Measurements from ENCODE around the gene BNC2.

GRCh38 chr9:16429671-16430070 is 440.8 kb downstream of the BNC2 start:
- TF ChIP-seq POLR2AphosphoS5 (IDR thresholded peaks at IDR 0.05) (no peak), POLR2A (IDR thresholded peaks at IDR 0.05) (no peak), EP300 (IDR thresholded peaks at IDR 0.05) (no peak)
